H9 (cell line): ENCODE measurements around the gene SSRP1. TPM values are rescaled to one million over a fixed set of nuclear protein-coding genes. Genes with fewer than 3 reads are reported as not detected.

Source experiments
- DNase-seq: peaks from one replicate; pipeline ENCODE4 v3.0.0-alpha.2; 2017
- H2AFZ ChIP-seq: one replicate; pipeline ENCODE4 v1.6.1; 2013; ENCODE audit warnings: mild to moderate bottlenecking, low read length, control low read depth, moderate library complexity
- H2AK5ac ChIP-seq: 2 replicates; pipeline ENCODE4 v1.6.1; 2013; ENCODE audit warnings: low read length, control low read depth, mixed read lengths; ENCODE audit not compliant: insufficient read length
- H2BK120ac ChIP-seq: one replicate; pipeline ENCODE4 v1.6.1; 2013; ENCODE audit warnings: low read depth, mild to moderate bottlenecking, low read length, control low read depth, inconsistent platforms; ENCODE audit not compliant: poor library complexity, severe bottlenecking
- H2BK12ac ChIP-seq: 2 replicates; pipeline ENCODE4 v1.6.1; 2013; ENCODE audit warnings: low read length, control low read depth, mixed read lengths, low read depth; ENCODE audit not compliant: insufficient read length
- H2BK15ac ChIP-seq: 2 replicates; pipeline ENCODE4 v1.6.1; 2013; ENCODE audit warnings: low read depth, low read length, control low read depth
- H2BK20ac ChIP-seq: one replicate; pipeline ENCODE4 v1.6.1; 2013; ENCODE audit warnings: low read depth, mild to moderate bottlenecking, low read length, control low read depth, inconsistent platforms; ENCODE audit not compliant: poor library complexity, severe bottlenecking
- H2BK5ac ChIP-seq: 2 replicates; pipeline ENCODE4 v1.6.1; 2013; ENCODE audit warnings: low read length, control low read depth, mixed read lengths; ENCODE audit not compliant: insufficient read length
- H3K14ac ChIP-seq: 2 replicates; pipeline ENCODE4 v1.6.1; 2013; ENCODE audit warnings: low read length, control low read depth; ENCODE audit not compliant: insufficient read depth
- H3K18ac ChIP-seq: 2 replicates; pipeline ENCODE4 v1.6.1; 2013; ENCODE audit warnings: low read depth, mild to moderate bottlenecking, mixed read lengths, low read length, control low read depth; ENCODE audit not compliant: insufficient read length
- H3K23ac ChIP-seq: 2 replicates; pipeline ENCODE4 v1.6.1; 2013; ENCODE audit warnings: low read length, control low read depth, mixed read lengths, low read depth; ENCODE audit not compliant: insufficient read length
- H3K23me2 ChIP-seq: 2 replicates; pipeline ENCODE4 v1.6.1; 2013; ENCODE audit warnings: low read depth, mild to moderate bottlenecking, mixed read lengths, low read length, control low read depth; ENCODE audit not compliant: insufficient read length, poor library complexity, severe bottlenecking
- H3K27ac ChIP-seq: 2 replicates; pipeline ENCODE4 v1.5.1; 2013; ENCODE audit warnings: low read length, control low read depth, mixed read lengths, low read depth; ENCODE audit not compliant: insufficient read length
- H3K27me3 ChIP-seq: 2 replicates; pipeline ENCODE4 v1.6.1; 2013; ENCODE audit warnings: low read length, control low read depth, inconsistent platforms; ENCODE audit not compliant: insufficient read depth
- H3K4ac ChIP-seq: 2 replicates; pipeline ENCODE4 v1.6.1; 2013; ENCODE audit warnings: low read depth, mild to moderate bottlenecking, control low read depth, inconsistent platforms, low read length, moderate library complexity
- H3K4me1 ChIP-seq: 2 replicates; pipeline ENCODE4 v1.6.1; 2013; ENCODE audit warnings: low read length, control low read depth, inconsistent platforms; ENCODE audit not compliant: insufficient read depth
- H3K4me2 ChIP-seq: 2 replicates; pipeline ENCODE4 v1.6.1; 2013; ENCODE audit warnings: low read length, control low read depth, mixed read lengths; ENCODE audit not compliant: insufficient read length, insufficient read depth
- H3K56ac ChIP-seq: 2 replicates; pipeline ENCODE4 v1.6.1; 2013; ENCODE audit warnings: low read depth, mild to moderate bottlenecking, mixed read lengths, low read length, control low read depth; ENCODE audit not compliant: insufficient read length
- H3K79me1 ChIP-seq: 2 replicates; pipeline ENCODE4 v1.6.1; 2013; ENCODE audit warnings: low read depth, mild to moderate bottlenecking, moderate library complexity, low read length, control low read depth, inconsistent platforms; ENCODE audit not compliant: insufficient read depth, poor library complexity, severe bottlenecking
- H3K79me2 ChIP-seq: 2 replicates; pipeline ENCODE4 v1.6.1; 2013; ENCODE audit warnings: low read length, control low read depth, inconsistent platforms; ENCODE audit not compliant: insufficient read depth
- H3K9ac ChIP-seq: 2 replicates; pipeline ENCODE4 v1.6.1; 2013; ENCODE audit warnings: low read length, control low read depth, mixed read lengths; ENCODE audit not compliant: insufficient read length; ENCODE audit errors: extremely low read depth
- H3K9me3 ChIP-seq: one replicate; pipeline ENCODE4 v1.6.1; 2013; ENCODE audit warnings: low read depth, low read length, inconsistent platforms; ENCODE audit not compliant: control insufficient read depth
- H3T11ph ChIP-seq: one replicate; pipeline ENCODE4 v1.6.1; 2013; ENCODE audit warnings: mild to moderate bottlenecking, low read length, control low read depth, inconsistent platforms
- H4K20me1 ChIP-seq: one replicate; pipeline ENCODE4 v1.6.1; 2013; ENCODE audit not compliant: control insufficient read depth, insufficient read length, insufficient read depth
- H4K5ac ChIP-seq: 2 replicates; pipeline ENCODE4 v1.6.1; 2013; ENCODE audit warnings: low read depth, mild to moderate bottlenecking, mixed read lengths, low read length, control low read depth; ENCODE audit not compliant: insufficient read length
- H4K8ac ChIP-seq: replicated peaks from 2 replicates; pipeline ENCODE4 v1.6.1; 2013; ENCODE audit warnings: low read length, control low read depth, mixed read lengths, low read depth; ENCODE audit not compliant: insufficient read length
- H4K91ac ChIP-seq: 2 replicates; pipeline ENCODE4 v1.6.1; 2013; ENCODE audit warnings: low read depth, mild to moderate bottlenecking, moderate library complexity, mixed read lengths, low read length, control low read depth; ENCODE audit not compliant: insufficient read length
- H3K27ac Mint-ChIP-seq, 3 experiments: 2 replicates in 2 of 3; 3 replicates in 1 of 3; pipeline ENCODE4 v1.8.0; 2020 to 2021; ENCODE audit warnings: mixed read lengths in 3 of 3, mild to moderate bottlenecking in 1 of 3, moderate library complexity in 1 of 3
- H3K27me3 Mint-ChIP-seq: 2 replicates; pipeline ENCODE4 v1.8.0; 2021; ENCODE audit warnings: low read depth, mild to moderate bottlenecking, moderate library complexity, mixed read lengths
- H3K36me3 Mint-ChIP-seq, 3 experiments: 2 replicates in 2 of 3; 3 replicates in 1 of 3; pipeline ENCODE4 v1.8.0; 2020 to 2021; ENCODE audit warnings: low read depth in 3 of 3, mixed read lengths in 3 of 3; ENCODE audit not compliant: insufficient read depth in 1 of 3
- H3K4me1 Mint-ChIP-seq, 2 experiments: 2 replicates each; pipeline ENCODE4 v1.8.0; 2020; ENCODE audit warnings: mixed read lengths in 2 of 2
- H3K4me3 Mint-ChIP-seq, 2 experiments: 2 replicates in 1 of 2; 3 replicates in 1 of 2; pipeline ENCODE4 v1.8.0; 2020 to 2021; ENCODE audit warnings: mild to moderate bottlenecking in 2 of 2, mixed read lengths in 2 of 2, moderate library complexity in 1 of 2
- H3K9me3 Mint-ChIP-seq, 2 experiments: 2 replicates in 1 of 2; 3 replicates in 1 of 2; pipeline ENCODE4 v1.8.0; 2020; ENCODE audit warnings: mild to moderate bottlenecking in 2 of 2, mixed read lengths in 2 of 2, moderate library complexity in 1 of 2
- CTCF ChIP-seq: fragments of 200-600 bp; sonication (generic); conservative IDR thresholded peaks from 3 replicates; pipeline ENCODE4 v1.8.0; 2021; ENCODE audit warnings: antibody characterized with exemption, mild to moderate bottlenecking
- WGBS: extraction: QIAGEN DNeasy Blood & Tissue Kit; methylation state at CpG from one replicate; pipeline ENCODE4 v1.1.7; 2013; ENCODE audit warnings: missing lambda C conversion rate, low lambda C conversion rate, mixed read lengths; ENCODE audit not compliant: insufficient read length; ENCODE audit errors: extremely low coverage; 5-methylcytosine and 5-hydroxymethylcytosine counted together
- total RNA-seq: library from RNA; stranded (reverse); gene quantifications from 2 replicates; pipeline ENCODE4 v1.2.1, GENCODE V29; 2021

Gene SSRP1
- total RNA-seq, 1 experiment from 2014 or later = 202 TPM

DNA sequence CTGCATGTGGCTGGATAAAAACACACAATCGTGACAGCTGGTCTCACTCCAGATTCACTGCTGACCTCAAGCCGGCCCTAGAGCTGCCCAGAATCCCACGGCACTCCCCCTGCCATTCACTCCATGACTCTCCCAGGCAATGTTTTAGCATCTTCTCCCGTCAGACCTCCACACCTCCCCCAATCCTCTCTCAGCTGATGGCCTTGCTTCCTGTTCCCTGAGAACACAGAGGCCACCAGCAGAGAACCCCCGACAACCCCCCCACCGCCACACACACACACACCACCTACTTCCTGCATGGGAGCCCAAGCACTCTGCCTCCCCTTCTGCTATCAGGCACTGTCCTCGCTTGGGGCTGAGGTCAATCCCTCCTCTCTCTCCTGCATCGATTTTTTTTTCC is 20.2 kb downstream of the SSRP1 start:
- Histone ChIP-seq H2BK120ac (no peak overlapping the region), H3K23me2 (peaks cover 6% of the 10 kb centered on the region), H2BK12ac (no peak overlapping the region), H4K8ac (no peak overlapping the region), H3K4ac (no peak overlapping the region), H2BK15ac (no peak overlapping the region), H4K91ac (no peak overlapping the region), H3K23ac (no peak overlapping the region), H3K9me3 (no peaks in the 10 kb centered on the region), H3K18ac (no peak overlapping the region), H2BK20ac (no peak overlapping the region), H2BK5ac (no peak overlapping the region), H3K4me1 (peaks cover 21% of the 10 kb centered on the region), H3K27ac (no peak overlapping the region), H3K79me1 (peaks cover 2% of the 10 kb centered on the region), H2AFZ (no peak overlapping the region), H3K27me3 (no peaks in the 10 kb centered on the region), H3K4me2 (no peak overlapping the region), H4K5ac (no peak overlapping the region), H3K14ac (no peak overlapping the region), H3T11ph (no peak overlapping the region), H2AK5ac (no peak overlapping the region), H3K56ac (no peak overlapping the region), H4K20me1 (no peaks in the 10 kb centered on the region), H3K79me2 (peaks cover 2% of the 10 kb centered on the region; the same call in 1 of the 2 replicates), H3K9ac (no peak overlapping the region)
- WGBS = no CpG with 5 or more reads among the region's 8 CpGs
- Mint-ChIP-seq H3K27ac (no peak overlapping the region), H3K4me1 (peaks cover 20 to 21% of the 10 kb centered on the region in 2 experiments), H3K4me3 (no peak overlapping the region), H3K27me3 (no peaks in the 10 kb centered on the region), H3K36me3 (peaks cover 20 to 25% (median 20%) of the 10 kb centered on the region in 3 experiments), H3K9me3 (no peaks in the 10 kb centered on the region)
- TF ChIP-seq CTCF = no peak
- DNase-seq = peak; percentile 83
